Measurements from ENCODE around the gene TRIM25.
"Not testable (repeated sequence)": the region's sequence is repeated elsewhere in the genome, so short reads cannot be mapped to it uniquely, and the experiment has no call there.

TRIM25 gene, protein sequence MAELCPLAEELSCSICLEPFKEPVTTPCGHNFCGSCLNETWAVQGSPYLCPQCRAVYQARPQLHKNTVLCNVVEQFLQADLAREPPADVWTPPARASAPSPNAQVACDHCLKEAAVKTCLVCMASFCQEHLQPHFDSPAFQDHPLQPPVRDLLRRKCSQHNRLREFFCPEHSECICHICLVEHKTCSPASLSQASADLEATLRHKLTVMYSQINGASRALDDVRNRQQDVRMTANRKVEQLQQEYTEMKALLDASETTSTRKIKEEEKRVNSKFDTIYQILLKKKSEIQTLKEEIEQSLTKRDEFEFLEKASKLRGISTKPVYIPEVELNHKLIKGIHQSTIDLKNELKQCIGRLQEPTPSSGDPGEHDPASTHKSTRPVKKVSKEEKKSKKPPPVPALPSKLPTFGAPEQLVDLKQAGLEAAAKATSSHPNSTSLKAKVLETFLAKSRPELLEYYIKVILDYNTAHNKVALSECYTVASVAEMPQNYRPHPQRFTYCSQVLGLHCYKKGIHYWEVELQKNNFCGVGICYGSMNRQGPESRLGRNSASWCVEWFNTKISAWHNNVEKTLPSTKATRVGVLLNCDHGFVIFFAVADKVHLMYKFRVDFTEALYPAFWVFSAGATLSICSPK

GRCh38 chr17:56913867-56914580, at the start of gene TRIM25:
Gene TRIM25, minus strand, starts transcription at chr17:56914049. Its CDS starts 61 bp downstream, at chr17:56913988.
- in situ Hi-C loops (cut with MboI; ENCODE audit: low sequenced_read_pairs), result no loop called here

- in situ Hi-C loops (cut with MboI; ENCODE audit: low sequenced_read_pairs), result no loop called here
Observed at GRCh38 chr17:56960596-56961538, 47.0 kb upstream of the TRIM25 start, which contains the start of gene COIL. Gene COIL, minus strand, starts transcription at chr17:56961050. Its CDS starts 31 bp downstream, at chr17:56961019.

DNA sequence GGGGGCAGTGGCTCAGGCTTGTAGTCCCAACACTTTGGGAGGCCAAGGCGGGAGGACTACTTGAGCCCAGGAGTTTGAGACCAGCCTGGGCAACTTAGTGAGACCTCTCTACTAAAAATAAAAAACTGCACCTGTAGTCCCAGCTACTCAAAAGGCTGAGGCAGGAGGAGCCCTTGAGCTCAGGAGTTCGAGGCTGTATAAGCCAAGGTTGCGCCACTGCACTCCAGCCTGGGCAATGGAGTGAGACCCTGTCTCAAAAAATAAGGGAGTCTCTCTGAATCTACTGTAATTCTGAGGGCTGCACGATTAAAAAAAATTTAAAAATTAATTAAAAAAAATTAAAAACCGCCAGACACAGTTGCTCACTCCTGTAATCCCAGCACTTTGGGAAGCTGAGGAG, 43.1 kb upstream of the TRIM25 start:
- in situ Hi-C loops (cut with MboI; ENCODE audit: low sequenced_read_pairs), result no loop called here

DNA sequence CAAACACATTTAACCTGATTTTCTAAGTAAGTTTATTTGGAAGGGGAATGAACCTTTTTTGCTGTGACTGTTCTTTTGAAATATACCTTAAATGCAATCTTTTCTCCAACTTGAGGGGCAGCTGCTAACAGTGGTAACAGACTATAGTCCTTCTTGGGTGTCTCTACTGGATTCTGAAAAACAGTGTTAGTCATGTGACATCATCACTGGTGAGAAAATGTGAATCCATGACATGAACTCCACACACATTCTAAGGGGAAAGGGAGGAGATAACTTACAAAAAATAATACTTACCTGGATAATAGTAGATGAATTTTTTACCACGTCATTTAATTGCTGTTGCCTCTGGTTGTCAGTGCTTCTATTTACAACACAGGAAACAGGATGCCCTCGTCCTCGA, 35.7 kb upstream of the TRIM25 start:
- in situ Hi-C loops (cut with MboI; ENCODE audit: low sequenced_read_pairs), result loop anchor here (10.0 kb wide), 1 partner anchor 135 kb away; no protein-coding TSS in a partner anchor

GRCh38 chr17:56948491-56948890, 34.6 kb upstream of the TRIM25 start:
- in situ Hi-C loops (cut with MboI; ENCODE audit: low sequenced_read_pairs), result loop anchor here (10.0 kb wide), 1 partner anchor 134 kb away; no protein-coding TSS in a partner anchor

GRCh38 chr17:56947741-56948140, 33.9 kb upstream of the TRIM25 start:
- in situ Hi-C loops (cut with MboI; ENCODE audit: low sequenced_read_pairs), result loop anchor here (10.0 kb wide), 1 partner anchor 133 kb away; no protein-coding TSS in a partner anchor

- in situ Hi-C loops (cut with MboI; ENCODE audit: low sequenced_read_pairs), result loop anchor here (10.0 kb wide), 1 partner anchor 131 kb away; no protein-coding TSS in a partner anchor
Observed at GRCh38 chr17:56945938-56946505, 32.2 kb upstream of the TRIM25 start.

GRCh38 chr17:56943505-56944125, 29.8 kb upstream of the TRIM25 start:
- in situ Hi-C loops (cut with MboI; ENCODE audit: low sequenced_read_pairs), result loop anchor here (10.0 kb wide), 1 partner anchor 129 kb away; no protein-coding TSS in a partner anchor

DNA sequence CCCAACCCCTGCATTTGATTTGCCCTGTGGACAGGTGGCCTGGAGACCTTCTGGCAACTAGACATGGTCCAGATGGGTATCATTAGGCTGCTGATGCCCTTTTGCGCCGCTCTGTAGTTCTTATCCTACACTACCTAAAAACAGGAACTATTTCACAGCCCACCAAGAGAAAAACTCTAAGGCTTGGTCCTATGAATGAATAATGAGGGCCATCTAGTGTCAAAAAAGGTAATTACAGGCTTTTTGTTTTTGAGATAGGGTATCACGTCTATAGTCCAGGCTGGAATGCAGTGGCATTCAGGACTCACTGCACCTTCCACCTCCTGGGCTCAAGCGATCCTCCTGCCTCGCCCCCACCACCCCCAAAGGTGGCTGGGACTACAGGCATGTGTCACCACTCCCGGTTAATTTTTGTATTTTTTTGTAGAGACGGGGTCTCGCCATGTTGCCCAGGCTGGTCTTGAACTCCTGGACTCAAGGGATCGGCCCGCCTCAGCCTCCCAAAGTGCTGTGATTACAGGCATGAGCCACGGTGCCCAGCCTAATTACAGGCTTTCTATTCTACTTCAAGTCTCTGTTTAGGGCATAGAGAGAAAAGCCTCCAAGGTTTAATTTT, 26.1 kb upstream of the TRIM25 start:
- in situ Hi-C loops (cut with MboI; ENCODE audit: low sequenced_read_pairs), result loop anchor here (10.0 kb wide), 1 partner anchor 125 kb away; no protein-coding TSS in a partner anchor

- in situ Hi-C loops (cut with MboI; ENCODE audit: low sequenced_read_pairs), result not testable (repeated sequence)
Observed at GRCh38 chr17:56938206-56938605, 24.4 kb upstream of the TRIM25 start.

GRCh38 chr17:56937687-56938086, 23.8 kb upstream of the TRIM25 start:
- in situ Hi-C loops (cut with MboI; ENCODE audit: low sequenced_read_pairs), result no loop called here

- in situ Hi-C loops (cut with MboI; ENCODE audit: low sequenced_read_pairs), result no loop called here
Observed at GRCh38 chr17:56936697-56937322, 23.0 kb upstream of the TRIM25 start.

DNA sequence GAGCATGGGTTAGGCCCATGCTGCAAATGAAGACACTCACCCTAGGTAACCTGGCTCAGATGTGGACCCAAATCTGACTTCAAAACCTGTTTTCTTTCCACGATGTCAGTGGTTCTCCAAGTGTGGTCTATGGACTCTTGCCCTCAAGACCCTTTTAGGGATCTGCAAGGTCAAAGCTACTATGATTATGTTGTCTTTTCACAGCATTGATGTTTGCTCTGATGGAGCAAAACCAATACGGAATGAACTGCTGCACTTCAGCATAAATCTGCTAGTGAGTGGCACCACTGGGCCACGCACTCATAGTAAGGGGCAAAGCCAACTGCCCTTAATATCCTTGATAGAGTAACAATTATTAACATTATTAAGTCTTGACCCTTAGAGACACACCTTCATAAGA, 21.6 kb upstream of the TRIM25 start:
- in situ Hi-C loops (cut with MboI; ENCODE audit: low sequenced_read_pairs), result no loop called here

DNA sequence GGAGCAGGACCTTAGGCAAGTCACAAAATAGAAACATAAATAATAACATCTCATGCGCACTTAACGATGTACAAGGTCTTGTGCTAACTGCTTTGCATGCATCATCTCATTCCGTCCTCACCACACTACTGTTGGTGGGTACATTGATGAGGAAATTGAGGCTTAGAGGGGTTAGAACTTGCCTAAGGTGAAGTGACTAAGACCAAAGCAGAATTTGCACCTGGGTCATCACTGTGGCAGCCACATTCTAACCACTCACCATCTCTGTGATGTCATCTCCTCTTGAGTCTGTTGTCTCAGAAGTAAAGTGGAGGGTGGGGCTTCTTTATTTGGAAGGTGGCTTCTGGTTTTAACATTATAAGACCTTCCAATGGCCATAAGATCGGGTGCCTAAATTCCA, 20.4 kb upstream of the TRIM25 start:
- in situ Hi-C loops (cut with MboI; ENCODE audit: low sequenced_read_pairs), result no loop called here

DNA sequence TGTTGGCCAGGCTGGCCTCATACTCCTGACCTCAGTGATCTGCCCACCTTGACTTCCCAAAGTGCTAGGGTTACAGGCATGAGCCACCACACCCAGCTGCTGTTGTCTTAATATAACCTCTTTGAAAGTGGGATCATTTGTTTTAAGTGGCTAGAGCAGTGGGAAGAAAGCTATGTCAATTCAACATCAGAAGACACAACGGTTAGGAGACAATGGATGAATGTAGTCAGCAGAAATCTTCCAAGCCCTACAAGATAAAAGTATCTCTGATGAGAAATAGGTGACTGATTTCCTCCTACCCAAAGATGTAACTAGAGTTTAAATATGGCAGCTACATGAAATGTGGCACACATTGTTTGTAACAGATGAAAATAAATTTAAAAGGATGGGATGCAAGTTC, 20.0 kb upstream of the TRIM25 start:
- in situ Hi-C loops (cut with MboI; ENCODE audit: low sequenced_read_pairs), result no loop called here

DNA sequence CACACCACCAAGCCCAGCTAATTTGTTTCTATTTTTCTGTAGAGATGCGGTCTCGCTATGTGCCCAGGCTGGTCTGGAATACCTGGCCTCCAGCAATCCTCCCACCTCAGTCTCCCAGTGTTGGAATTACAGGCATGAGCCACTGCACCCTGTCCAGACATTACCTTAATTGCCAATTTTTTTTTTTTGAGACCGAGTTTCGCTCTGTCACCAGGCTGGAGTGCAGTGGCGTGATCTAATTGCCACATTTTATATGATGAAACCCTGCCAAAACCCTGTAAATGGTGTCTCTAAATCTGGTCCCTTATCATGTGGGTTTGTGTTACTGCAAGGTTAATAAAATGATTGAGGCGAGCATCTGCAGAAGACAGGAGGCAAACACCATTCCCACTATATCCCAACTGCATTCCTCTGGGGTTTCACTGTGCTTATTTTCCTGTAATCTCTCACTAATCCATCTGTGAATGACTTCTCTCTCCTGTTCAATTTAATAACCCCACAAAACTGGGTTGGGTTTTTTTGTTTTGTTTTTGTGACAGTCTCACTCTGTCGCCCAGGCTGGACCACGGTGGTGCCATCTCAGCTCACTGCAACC, 19.4 kb upstream of the TRIM25 start:
- in situ Hi-C loops (cut with MboI; ENCODE audit: low sequenced_read_pairs), result no loop called here

DNA sequence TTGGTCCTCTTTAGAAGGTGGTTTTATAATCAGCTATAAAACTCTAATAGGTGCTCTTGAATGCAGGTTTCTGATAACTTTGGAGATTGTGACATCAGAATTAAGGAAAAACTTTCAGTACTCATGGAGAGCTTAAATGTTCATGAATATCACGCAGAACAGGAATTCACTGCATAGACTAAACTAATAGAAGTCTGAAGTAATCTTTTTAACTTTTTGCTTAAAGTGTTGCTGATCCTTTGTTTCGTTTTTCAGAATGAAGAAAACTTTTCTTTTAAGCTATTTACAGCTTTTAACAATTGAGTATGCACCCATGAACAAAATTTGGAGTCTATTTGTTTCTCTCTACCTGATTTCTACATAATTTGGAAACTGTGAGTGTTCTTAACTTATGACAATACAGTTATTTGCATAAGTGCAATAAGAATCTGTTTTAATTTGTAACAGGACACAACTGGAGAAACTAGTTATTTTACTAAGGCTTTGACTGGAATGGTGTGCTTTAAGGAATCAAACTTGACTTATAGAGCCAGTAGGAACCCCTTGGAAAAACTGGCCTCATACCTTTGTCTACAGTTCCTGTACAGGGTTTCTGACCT, 17.0 kb upstream of the TRIM25 start:
- in situ Hi-C loops (cut with MboI; ENCODE audit: low sequenced_read_pairs), result no loop called here

All from HL-60/S4 treated with phorbol 12-myristate 13-acetate at 8.2 ng/mL for 4 days and 3 days (cell line).